Breast epithelium (tissue), 3 donors: ENCODE data around the gene CTRB1.

Source experiments
- CTCF ChIP-seq, 3 donors: fragments of 450-650 bp; IDR thresholded peaks; one replicate each; pipeline ENCODE4 v1.5.1; 2016 to 2017; ENCODE audit warnings: antibody characterized with exemption in 3 of 3, mild to moderate bottlenecking in 3 of 3, moderate library complexity in 3 of 3
- POLR2A ChIP-seq: fragments of 450-650 bp; IDR thresholded peaks from one replicate; pipeline ENCODE4 v1.6.1; 2016; ENCODE audit warnings: antibody characterized with exemption, mild to moderate bottlenecking, moderate library complexity

- TF ChIP-seq CTCF (IDR thresholded peaks at IDR 0.05) (no peak), POLR2A (no peak)
Measured at GRCh38 chr16:75251280-75252048, 32.7 kb downstream of the CTRB1 start, which contains the start of gene BCAR1.
